RWPE1 (cell line): ENCODE measurements around the gene FAT3.

Experiments
- CTCF ChIA-PET: fragments of 350-600 bp; sonication (Branson Sonifier 250); formaldehyde crosslinking; extraction: SDS; loops from one replicate; lab custom pipeline; 2021; lab: Yijun Ruan, JAX
- POLR2A ChIA-PET: fragments of 400-600 bp; formaldehyde crosslinking; extraction: SDS; loops from one replicate; lab custom pipeline; 2020; ENCODE audit warnings: antibody characterized with exemption; ENCODE audit not compliant: low non-redundant PET; lab: Yijun Ruan, JAX
- DNase-seq: peaks from one replicate; pipeline ENCODE4 v3.0.0; 2012; ENCODE audit warnings: low spot score
- H3K27ac ChIP-seq: fragments of 450-650 bp; 2 replicates; pipeline ENCODE4 v1.5.1; 2017
- CTCF ChIP-seq: fragments of 450-650 bp; conservative IDR thresholded peaks from 2 replicates; pipeline ENCODE4 v1.5.1; 2017; ENCODE audit warnings: low read depth, mild to moderate bottlenecking

Gene FAT3

GRCh38 chr11:92216789-92217188 lies 7.8 kb upstream of the FAT3 start:
- ChIA-PET CTCF (interaction anchor here (0.6 kb wide), 1 partner anchor 911 kb away, joined by 3 read pairs; no protein-coding TSS in a partner anchor), POLR2A (no interaction called here)
- no peak overlapping the region for H3K27ac ChIP-seq
- DNase-seq = no peak
- TF ChIP-seq CTCF = no peak

GRCh38 chr11:92219476-92219875 lies 5.1 kb upstream of the FAT3 start:
- H3K27ac ChIP-seq = no peak overlapping the region
- no peak for TF ChIP-seq CTCF
- POLR2A ChIA-PET = no interaction called here
- CTCF ChIA-PET = no interaction called here
- no peak for DNase-seq

- DNase-seq = no peak
- CTCF ChIA-PET = no interaction called here
- H3K27ac ChIP-seq = no peak overlapping the region
- POLR2A ChIA-PET = no interaction called here
- no peak for TF ChIP-seq CTCF
Measured at GRCh38 chr11:92222701-92223100, 1.9 kb upstream of the FAT3 start.

GRCh38 chr11:92224054-92224406 lies 588 bp upstream of the FAT3 start:
- no peak overlapping the region for H3K27ac ChIP-seq
- CTCF ChIA-PET = no interaction called here
- no peak for TF ChIP-seq CTCF
- DNase-seq = no peak
- POLR2A ChIA-PET = no interaction called here

GRCh38 chr11:92225125-92225567 lies 528 bp downstream of the FAT3 start:
- no peak for DNase-seq
- ChIA-PET CTCF (interaction anchor here (0.6 kb wide), 1 partner anchor 61 kb away, joined by 4 read pairs; no protein-coding TSS in a partner anchor), POLR2A (no interaction called here)
- TF ChIP-seq CTCF = no peak
- no peak overlapping the region for H3K27ac ChIP-seq

GRCh38 chr11:92225568-92226330 lies 1.1 kb downstream of the FAT3 start:
- no peak for TF ChIP-seq CTCF
- CTCF ChIA-PET = interaction anchor here (0.5 to 1.0 kb wide), 3 partner anchors 60 to 660 kb away, joined by 3 to 4 read pairs (median 4); no protein-coding TSS in a partner anchor
- H3K27ac ChIP-seq = no peak overlapping the region
- no peak for DNase-seq
- POLR2A ChIA-PET = no interaction called here
